ENCODE results near the gene BRIX1. TPM values are rescaled to one million over a fixed set of nuclear protein-coding genes. Genes with fewer than 3 reads are reported as not detected.

BRIX1 gene
- total and polyA plus RNA-seq, 2 of the 13 experiments (the other 11 are each of a cell fraction or from before 2014, with no cell fraction given), result 23.6 to 78.4 TPM

- TF ChIP-seq ZNF280B (CRISPR knock-in tag; IDR thresholded peaks at IDR 0.05; ENCODE audit: borderline replicate concordance) (no peak), GFI1 (CRISPR knock-in tag; IDR thresholded peaks at IDR 0.05; ENCODE audit: borderline replicate concordance) (no peak), RBM39 (IDR thresholded peaks at IDR 0.05; ENCODE audit: low read depth, low read length, poor library complexity, severe bottlenecking) (peak; percentile 67), ZBTB7B (CRISPR knock-in tag; IDR thresholded peaks at IDR 0.05) (peak; percentile 37; the same call in 1 of the 2 replicates), SALL2 (CRISPR knock-in tag; IDR thresholded peaks at IDR 0.05) (no peak), NBN (conservative IDR thresholded peaks at IDR 0.05) (no peak), ARID2 (CRISPR knock-in tag; IDR thresholded peaks at IDR 0.05; ENCODE audit: borderline replicate concordance) (no peak), AKAP8 (CRISPR knock-in tag; IDR thresholded peaks at IDR 0.05) (no peak), ZNF615 (CRISPR knock-in tag; IDR thresholded peaks at IDR 0.05; ENCODE audit: borderline replicate concordance) (no peak), SNAI1 (CRISPR knock-in tag; IDR thresholded peaks at IDR 0.05; ENCODE audit: borderline replicate concordance) (peak; percentile 50; the same call in 1 of the 2 replicates), ZNF589 (CRISPR knock-in tag; conservative IDR thresholded peaks at IDR 0.05) (no peak), XBP1 (CRISPR knock-in tag; IDR thresholded peaks at IDR 0.05) (no peak), BORCS8-MEF2B (CRISPR knock-in tag; IDR thresholded peaks at IDR 0.05) (0 out of 2 replicates have a peak, but pooled peaks have one; percentile 27), MAX (IDR thresholded peaks at IDR 0.05) (0 out of 2 replicates have a peak, but pooled peaks have one; percentile 40), NFYC (CRISPR knock-in tag; IDR thresholded peaks at IDR 0.05) (no peak), MIER2 (CRISPR knock-in tag; IDR thresholded peaks at IDR 0.05) (no peak), ZSCAN29 (CRISPR knock-in tag; conservative IDR thresholded peaks at IDR 0.05) (no peak), ZNF432 (CRISPR knock-in tag; IDR thresholded peaks at IDR 0.05; ENCODE audit: borderline replicate concordance) (no peak), THAP11 (CRISPR knock-in tag; IDR thresholded peaks at IDR 0.05) (peak; percentile 23; the same call in 1 of the 2 replicates), HMGA1 (CRISPR knock-in tag; conservative IDR thresholded peaks at IDR 0.05) (no peak), ZNF350 (CRISPR knock-in tag; IDR thresholded peaks at IDR 0.05; ENCODE audit: borderline replicate concordance, low read depth) (peak; percentile 67; the same call in 1 of the 2 replicates), ZNF354B (CRISPR knock-in tag; IDR thresholded peaks at IDR 0.05) (no peak), ZNF558 (CRISPR knock-in tag; IDR thresholded peaks at IDR 0.05; ENCODE audit: borderline replicate concordance) (no peak), NR2F1 (CRISPR knock-in tag; IDR thresholded peaks at IDR 0.05) (no peak), RBFOX2 (IDR thresholded peaks at IDR 0.05; ENCODE audit: low read depth, low read length) (peak; percentile 83), ZBTB7A (CRISPR knock-in tag; IDR thresholded peaks at IDR 0.05) (0 out of 2 replicates have a peak, but pooled peaks have one; percentile 48), ZNF503 (CRISPR knock-in tag; IDR thresholded peaks at IDR 0.05) (no peak)
Measured at GRCh38 chr5:34929720-34930461, 14.4 kb downstream of the BRIX1 start (continued).

Data from HepG2 (cell line).